HCT116 (cell line): Measurements from ENCODE around the gene MICA. TPM values are rescaled to one million over a fixed set of nuclear protein-coding genes. Genes with fewer than 3 reads are reported as not detected.

Experiments used
- ATAC-seq: fragments of 200-7000 bp; cut with Tn5 transposase; 2 replicates; pipeline ENCODE4 v1.9.1; 2020; ENCODE audit warnings: mild to moderate bottlenecking, moderate library complexity
- BruUV-seq: library from RNA; stranded (reverse); fragments of 400-500 nt; replicated peaks from 2 replicates; lab custom pipeline; 2021; lab: Mats Ljungman, UMichigan
- CTCF ChIA-PET: fragments of 300-600 bp; sonication (Branson Sonifier 250); formaldehyde crosslinking; loops from one replicate; lab custom pipeline; 2021; ENCODE audit warnings: antibody characterized with exemption; lab: Charles Lee
- POLR2A ChIA-PET: fragments of 300-600, 350-600 bp; sonication (Branson Sonifier 250); formaldehyde crosslinking; loops from one replicate; lab custom pipeline; 2021; ENCODE audit warnings: antibody characterized with exemption; lab: Charles Lee
- RAD21 ChIA-PET, 2 experiments: fragments of 300-600 bp; sonication (Branson Sonifier 250); formaldehyde crosslinking; loops; one replicate each; lab custom pipeline; 2023; ENCODE audit warnings: low total read pairs in 2 of 2; ENCODE audit not compliant: uncharacterized antibody in 2 of 2, unreplicated experiment in 2 of 2, low non-redundant PET in 1 of 2; lab: Charles Lee
- DNase-seq: peaks from one replicate; pipeline ENCODE4 v3.0.0-alpha.2; 2010; ENCODE audit warnings: low read depth, low spot score
- H2AFZ ChIP-seq: fragments of 200-600 bp; shearing (Covaris generic), sonication (generic); 2 replicates; pipeline ENCODE4 v1.6.1; 2017; ENCODE audit warnings: low read depth, mixed run types, mixed read lengths, antibody characterized with exemption, low read length; ENCODE audit not compliant: poor library complexity, severe bottlenecking
- H3K27ac ChIP-seq: 2 replicates; pipeline ENCODE4 v1.5.1; 2012; ENCODE audit warnings: low read depth, low read length
- H3K27me3 ChIP-seq: fragments of 200-600 bp; sonication (generic); 2 replicates; pipeline ENCODE4 v1.6.1; 2016; ENCODE audit warnings: mixed run types, low read length, mixed read lengths; ENCODE audit not compliant: insufficient read depth
- H3K36me3 ChIP-seq, 2 experiments: fragments of 200-500 bp in 1 of 2; fragments of 200-600 bp in 1 of 2; sonication (Bioruptor generic) in 1 of 2; sonication (generic) in 1 of 2; 2 replicates each; pipeline versions ENCODE4 v1.5.1 to v1.6.1; 2014 to 2016; ENCODE audit warnings: low read length in 2 of 2, inconsistent platforms in 1 of 2, mixed read lengths in 1 of 2, mixed run types in 1 of 2; ENCODE audit not compliant: insufficient read depth in 2 of 2, control insufficient read depth in 1 of 2
- H3K4me1 ChIP-seq, 2 experiments: fragments of 200-600 bp in 1 of 2; sonication (generic) in 1 of 2; 2 replicates each; pipeline versions ENCODE4 v1.5.1 to v1.6.1; 2012 to 2017; ENCODE audit warnings: low read length in 2 of 2, inconsistent platforms in 1 of 2, mild to moderate bottlenecking in 1 of 2, mixed read lengths in 1 of 2, mixed run types in 1 of 2, moderate library complexity in 1 of 2; ENCODE audit not compliant: insufficient read depth in 2 of 2, control insufficient read depth in 1 of 2
- H3K4me2 ChIP-seq: fragments of 200-600 bp; sonication (generic); 2 replicates; pipeline ENCODE4 v1.6.1; 2017; ENCODE audit warnings: mixed run types, low read length, mixed read lengths
- H3K4me3 ChIP-seq, 2 experiments: fragments of 200-600 bp in 1 of 2; sonication (generic) in 1 of 2; replicated peaks in 1 of 2; 2 replicates each; pipeline ENCODE4 v1.5.1; 2011 to 2016; ENCODE audit warnings: low read length in 2 of 2, control low read depth in 1 of 2, low read depth in 1 of 2, mild to moderate bottlenecking in 1 of 2, mixed read lengths in 1 of 2, mixed run types in 1 of 2
- H3K79me2 ChIP-seq: fragments of 200-600 bp; sonication (generic); 2 replicates; pipeline ENCODE4 v1.6.1; 2017; ENCODE audit warnings: mild to moderate bottlenecking, mixed run types, low read length, moderate library complexity, mixed read lengths; ENCODE audit not compliant: insufficient read depth
- H3K9ac ChIP-seq: fragments of 200-600 bp; sonication (generic); 2 replicates; pipeline ENCODE4 v1.6.1; 2016; ENCODE audit warnings: low read length, mixed read lengths
- H3K9me2 ChIP-seq: fragments of 200-600 bp; sonication (generic), shearing (Covaris generic); 2 replicates; pipeline ENCODE4 v1.6.1; 2017; ENCODE audit warnings: mixed run types, mild to moderate bottlenecking, moderate library complexity; ENCODE audit not compliant: insufficient read depth
- H3K9me3 ChIP-seq, 2 experiments: fragments of 200-500 bp in 1 of 2; fragments of 200-600 bp in 1 of 2; sonication (Bioruptor generic) in 1 of 2; sonication (generic) in 1 of 2; 2 replicates each; pipeline ENCODE4 v1.6.1; 2014 to 2017; ENCODE audit warnings: low read length in 2 of 2, mixed read lengths in 2 of 2, inconsistent platforms in 1 of 2, low read depth in 1 of 2, mild to moderate bottlenecking in 1 of 2, mixed run types in 1 of 2, moderate library complexity in 1 of 2; ENCODE audit not compliant: control insufficient read depth in 1 of 2, insufficient read depth in 1 of 2
- H4K20me1 ChIP-seq: fragments of 200-600 bp; sonication (generic), shearing (Covaris generic); 2 replicates; pipeline ENCODE4 v1.6.1; 2017; ENCODE audit warnings: mixed run types, mild to moderate bottlenecking, moderate library complexity; ENCODE audit not compliant: insufficient read depth
- ELF1 ChIP-seq: IDR thresholded peaks from 2 replicates; pipeline ENCODE4 v1.6.1; 2012; ENCODE audit warnings: low read depth, borderline replicate concordance
- JUND ChIP-seq: IDR thresholded peaks from 2 replicates; pipeline ENCODE4 v1.6.1; 2012
- POLR2AphosphoS5 ChIP-seq: IDR thresholded peaks from 2 replicates; pipeline ENCODE4 v1.6.1; 2011; ENCODE audit warnings: mild to moderate bottlenecking, low read depth, low read length, moderate library complexity
- SP1 ChIP-seq: IDR thresholded peaks from 2 replicates; pipeline ENCODE4 v1.6.1; 2012; ENCODE audit warnings: low read depth
- intact Hi-C: fragments of 100-400 bp; cut with micrococcal nuclease; formaldehyde crosslinking; loops from 2 replicates; pipeline ENCODE4 v1.10.0; 2022
- total RNA-seq: library from RNA; stranded (reverse); gene quantifications from one replicate; pipeline ENCODE4 v1.2.1, GENCODE V29; 2021; ENCODE audit not compliant: unreplicated experiment
- TF ChIP-seq, protein P1 (sequence below): IDR thresholded peaks from 2 replicates; pipeline ENCODE4 v1.6.1; 2012
- TF ChIP-seq, protein P2 (sequence below): IDR thresholded peaks from 2 replicates; pipeline ENCODE4 v1.6.1; 2012
- TF ChIP-seq, protein P3 (sequence below), 3 experiments: fragments of 200-600 bp in 1 of 3; sonication (generic) in 1 of 3; IDR thresholded peaks in 2 of 3; conservative IDR thresholded peaks in 1 of 3; 2 replicates each; pipeline ENCODE4 v1.5.1; 2012 to 2017; ENCODE audit warnings: low read depth in 2 of 3, low read length in 2 of 3, antibody characterized with exemption in 1 of 3, borderline replicate concordance in 1 of 3, control low read depth in 1 of 3, mild to moderate bottlenecking in 1 of 3, mixed read lengths in 1 of 3, mixed run types in 1 of 3, moderate library complexity in 1 of 3; ENCODE audit not compliant: insufficient read depth in 1 of 3

Gene MICA
- total RNA-seq, 1 experiment from 2014 or later = 24.1 TPM

DNA sequence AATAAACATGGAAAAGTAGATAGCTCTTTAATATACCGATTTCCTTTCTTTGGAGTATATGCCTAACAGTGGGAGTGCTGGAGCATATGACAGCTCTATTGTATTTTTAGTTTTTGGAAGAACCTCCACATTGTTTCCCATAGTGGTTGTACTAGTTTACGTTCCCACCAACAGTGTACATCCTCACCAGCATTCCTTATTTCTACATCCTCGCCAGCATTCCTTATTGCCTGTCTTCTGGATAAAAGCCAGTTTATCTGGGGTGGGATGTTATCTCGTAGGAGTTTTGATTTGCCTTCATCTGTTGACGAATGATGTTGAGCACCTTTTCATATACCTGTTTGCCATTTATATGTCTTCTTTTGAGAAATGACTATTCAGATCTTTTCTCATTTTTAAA is 2.6 kb downstream of the MICA start:
- DNase-seq (no peak), ATAC-seq (no peak)
- TF ChIP-seq SP1 = no peak
- TF ChIP-seq, protein P1, sequence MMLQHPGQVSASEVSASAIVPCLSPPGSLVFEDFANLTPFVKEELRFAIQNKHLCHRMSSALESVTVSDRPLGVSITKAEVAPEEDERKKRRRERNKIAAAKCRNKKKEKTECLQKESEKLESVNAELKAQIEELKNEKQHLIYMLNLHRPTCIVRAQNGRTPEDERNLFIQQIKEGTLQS = no peak
- TF ChIP-seq, protein P2, sequence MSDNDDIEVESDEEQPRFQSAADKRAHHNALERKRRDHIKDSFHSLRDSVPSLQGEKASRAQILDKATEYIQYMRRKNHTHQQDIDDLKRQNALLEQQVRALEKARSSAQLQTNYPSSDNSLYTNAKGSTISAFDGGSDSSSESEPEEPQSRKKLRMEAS = no peak
- TF ChIP-seq, protein P3, sequence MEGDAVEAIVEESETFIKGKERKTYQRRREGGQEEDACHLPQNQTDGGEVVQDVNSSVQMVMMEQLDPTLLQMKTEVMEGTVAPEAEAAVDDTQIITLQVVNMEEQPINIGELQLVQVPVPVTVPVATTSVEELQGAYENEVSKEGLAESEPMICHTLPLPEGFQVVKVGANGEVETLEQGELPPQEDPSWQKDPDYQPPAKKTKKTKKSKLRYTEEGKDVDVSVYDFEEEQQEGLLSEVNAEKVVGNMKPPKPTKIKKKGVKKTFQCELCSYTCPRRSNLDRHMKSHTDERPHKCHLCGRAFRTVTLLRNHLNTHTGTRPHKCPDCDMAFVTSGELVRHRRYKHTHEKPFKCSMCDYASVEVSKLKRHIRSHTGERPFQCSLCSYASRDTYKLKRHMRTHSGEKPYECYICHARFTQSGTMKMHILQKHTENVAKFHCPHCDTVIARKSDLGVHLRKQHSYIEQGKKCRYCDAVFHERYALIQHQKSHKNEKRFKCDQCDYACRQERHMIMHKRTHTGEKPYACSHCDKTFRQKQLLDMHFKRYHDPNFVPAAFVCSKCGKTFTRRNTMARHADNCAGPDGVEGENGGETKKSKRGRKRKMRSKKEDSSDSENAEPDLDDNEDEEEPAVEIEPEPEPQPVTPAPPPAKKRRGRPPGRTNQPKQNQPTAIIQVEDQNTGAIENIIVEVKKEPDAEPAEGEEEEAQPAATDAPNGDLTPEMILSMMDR (IDR thresholded peaks at IDR 0.05 in 2 of 3, conservative IDR thresholded peaks at IDR 0.05 in 1 of 3; ENCODE audit: borderline replicate concordance in 1 of 3, insufficient read depth in 1 of 3, low read depth in 2 of 3, low read length in 2 of 3) = no peak
- intact Hi-C loops = no loop called here
- ChIA-PET RAD21 (no interaction called here), POLR2A (no interaction called here), CTCF (no interaction called here)
- H3K4me3 ChIP-seq = no peak overlapping the region
- peaks cover 19 to 41% of the 10 kb centered on the region in 2 experiments for H3K4me1 ChIP-seq
- no peaks in the 10 kb centered on the region for H3K9me2 ChIP-seq
- H3K9ac ChIP-seq = no peak overlapping the region
- H3K4me2 ChIP-seq = no peak overlapping the region
- H3K9me3 ChIP-seq = no peaks in the 10 kb centered on the region
- no peaks in the 10 kb centered on the region for H3K27me3 ChIP-seq
- no peak overlapping the region for H2AFZ ChIP-seq
- peaks cover 85% of the 10 kb centered on the region for H3K79me2 ChIP-seq
- TSS peak; percentile 3 for BruUV-seq
- H4K20me1 ChIP-seq = no peaks in the 10 kb centered on the region
- H3K27ac ChIP-seq = no peak overlapping the region
- H3K36me3 ChIP-seq = peaks cover 0 to 3% of the 10 kb centered on the region in 2 experiments; a peak in 3 of 4 replicates

DNA sequence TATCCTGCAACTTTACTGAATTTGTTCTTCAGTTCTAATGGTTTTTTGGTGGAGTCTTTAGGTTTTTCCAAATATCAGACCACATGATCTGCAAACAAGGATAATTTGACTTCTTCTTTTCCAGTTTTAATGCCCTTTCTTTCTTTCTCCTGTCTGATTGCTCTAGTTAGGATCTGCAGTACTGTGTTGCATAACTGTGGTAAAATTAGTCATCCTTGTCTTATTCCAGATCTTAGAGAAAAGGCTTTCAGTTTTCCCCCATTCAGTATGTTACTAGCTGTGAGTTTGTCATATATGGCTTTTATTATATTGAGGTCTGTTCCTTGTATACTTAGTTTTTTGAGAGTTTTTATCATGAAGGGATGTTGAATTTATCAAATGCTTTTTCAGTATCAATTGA is 4.3 kb downstream of the MICA start:
- H3K27ac ChIP-seq = no peak overlapping the region
- ChIA-PET RAD21 (no interaction called here), CTCF (interaction anchor here (1.1 kb wide), 1 partner anchor 34 kb away, joined by 4 read pairs; no protein-coding TSS in a partner anchor), POLR2A (no interaction called here)
- no TSS peak for BruUV-seq
- peaks cover 75% of the 10 kb centered on the region for H3K79me2 ChIP-seq
- H3K9me3 ChIP-seq = no peaks in the 10 kb centered on the region
- ATAC-seq (no peak), DNase-seq (no peak)
- no peak overlapping the region for H3K4me3 ChIP-seq
- H2AFZ ChIP-seq = no peak overlapping the region
- intact Hi-C loops = no loop called here
- no peaks in the 10 kb centered on the region for H3K27me3 ChIP-seq
- TF ChIP-seq ELF1 (no peak), JUND (no peak), POLR2AphosphoS5 (no peak)
- no peak overlapping the region for H3K9ac ChIP-seq
- no peaks in the 10 kb centered on the region for H4K20me1 ChIP-seq
- H3K4me1 ChIP-seq = peaks cover 5 to 24% of the 10 kb centered on the region in 2 experiments
- H3K4me2 ChIP-seq = no peak overlapping the region; the same call in 1 of the 2 replicates
- H3K9me2 ChIP-seq = no peaks in the 10 kb centered on the region
- H3K36me3 ChIP-seq = peaks cover 0 to 11% of the 10 kb centered on the region in 2 experiments; a peak in 3 of 4 replicates
